Activated gamma-delta T cell treated with Interleukin-2 at 50 U/mL for 16 hours (primary cell): ENCODE measurements around the gene CALM3.
"Not testable (repeated sequence)": the region's sequence is repeated elsewhere in the genome, so short reads cannot be mapped to it uniquely, and the experiment has no call there.

Experiments
- DNase-seq: peaks from one replicate; pipeline ENCODE4 v3.0.0-alpha.2; 2020

The CALM3 gene

GRCh38 chr19:46601318-46602224 is at the start of gene CALM3:
CALM3 (plus strand) TSS chr19:46601330; CDS start chr19:46601435, 105 bp downstream.
- DNase-seq: no peak

GRCh38 chr19:46552891-46553290 is 48.2 kb upstream of the CALM3 start:
- no peak for DNase-seq

- no peak for DNase-seq
Measured at GRCh38 chr19:46554161-46554560, 47.0 kb upstream of the CALM3 start.

GRCh38 chr19:46555628-46556280 is 45.4 kb upstream of the CALM3 start:
- no peak for DNase-seq

- DNase-seq: not testable (repeated sequence)
Measured at GRCh38 chr19:46556471-46556870, 44.7 kb upstream of the CALM3 start.

GRCh38 chr19:46559203-46559602 is 41.9 kb upstream of the CALM3 start:
- no peak for DNase-seq

- DNase-seq: not testable (repeated sequence)
Measured at GRCh38 chr19:46559675-46560074, 41.5 kb upstream of the CALM3 start.

- no peak for DNase-seq
Measured at GRCh38 chr19:46564701-46565100, 36.4 kb upstream of the CALM3 start.

- no peak for DNase-seq
Measured at GRCh38 chr19:46571495-46571894, 29.6 kb upstream of the CALM3 start.

GRCh38 chr19:46573679-46574498 is 27.2 kb upstream of the CALM3 start:
- no peak for DNase-seq

GRCh38 chr19:46574533-46574932 is 26.6 kb upstream of the CALM3 start:
- DNase-seq: no peak

GRCh38 chr19:46578450-46578849 is 22.7 kb upstream of the CALM3 start:
- DNase-seq: no peak

- DNase-seq: peak; percentile 23
Measured at GRCh38 chr19:46579361-46579879, 21.7 kb upstream of the CALM3 start.

- no peak for DNase-seq
Measured at GRCh38 chr19:46580247-46580646, 20.9 kb upstream of the CALM3 start.

- DNase-seq: no peak
Measured at GRCh38 chr19:46585539-46585938, 15.6 kb upstream of the CALM3 start.

- DNase-seq: no peak
Measured at GRCh38 chr19:46586294-46586693, 14.8 kb upstream of the CALM3 start.

GRCh38 chr19:46587861-46588260 is 13.3 kb upstream of the CALM3 start:
- no peak for DNase-seq

GRCh38 chr19:46591254-46591653 is 9.9 kb upstream of the CALM3 start:
- no peak for DNase-seq

- DNase-seq: no peak
Measured at GRCh38 chr19:46591870-46592269, 9.3 kb upstream of the CALM3 start.

- DNase-seq: no peak
Measured at GRCh38 chr19:46596008-46596407, 5.1 kb upstream of the CALM3 start.

GRCh38 chr19:46598372-46598917 is 2.7 kb upstream of the CALM3 start:
- no peak for DNase-seq

GRCh38 chr19:46599716-46600373 is 1.3 kb upstream of the CALM3 start:
- no peak for DNase-seq
